ENCODE data around the gene MED12L.

The MED12L gene

DNA sequence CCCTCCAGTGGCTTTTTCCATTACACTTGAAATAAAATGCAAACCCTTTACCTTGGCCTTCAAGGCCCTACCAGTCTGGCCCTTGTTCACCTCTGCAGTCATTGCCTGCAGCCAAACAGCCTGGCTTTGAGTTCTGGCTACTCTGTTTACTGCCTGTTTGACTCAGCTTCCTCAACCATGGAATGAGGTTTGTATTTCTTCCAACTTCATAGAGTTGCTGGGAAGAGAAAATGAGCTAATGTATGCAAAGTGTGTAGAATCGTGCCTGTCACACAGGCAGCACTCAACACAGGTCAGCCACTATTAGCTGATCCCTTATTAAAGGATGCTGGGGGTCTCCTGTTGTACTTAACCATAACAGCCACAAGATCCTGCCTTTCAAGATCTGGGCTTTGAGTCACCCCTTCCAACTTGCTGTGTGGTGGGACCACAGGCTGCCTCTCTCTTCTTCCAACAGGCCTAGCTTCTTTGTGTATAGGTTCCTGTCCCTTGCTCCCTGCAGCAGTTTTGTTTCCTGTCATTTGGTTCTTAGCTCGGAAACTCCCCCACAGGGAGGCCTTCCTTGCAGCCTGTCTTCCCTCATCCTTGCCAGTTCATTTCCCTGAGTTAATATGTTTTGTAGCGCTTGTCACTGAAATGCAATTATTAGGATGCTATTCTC, 6.4 kb downstream of the MED12L start:
- no peak for DNase-seq

DNA sequence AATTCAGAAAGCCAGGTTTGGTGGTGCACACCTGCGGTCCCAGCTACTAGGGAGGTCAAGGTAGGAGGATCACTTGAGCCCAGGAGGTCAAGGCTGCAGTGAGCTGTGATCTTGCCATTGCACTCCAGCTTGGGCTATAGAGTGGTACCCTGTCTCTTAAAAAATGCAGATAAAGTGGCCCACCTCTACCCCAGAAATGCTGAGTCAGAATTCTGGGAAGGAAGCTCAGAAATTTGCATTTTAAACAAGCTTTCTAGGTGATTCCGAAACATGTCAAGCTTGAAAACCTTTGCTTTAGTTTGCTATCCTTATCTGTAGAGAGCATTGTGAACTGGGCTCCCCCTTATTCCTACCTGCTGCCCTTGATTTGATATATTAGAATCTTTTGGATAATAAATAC, 7.7 kb downstream of the MED12L start:
- no peak for DNase-seq

DNA sequence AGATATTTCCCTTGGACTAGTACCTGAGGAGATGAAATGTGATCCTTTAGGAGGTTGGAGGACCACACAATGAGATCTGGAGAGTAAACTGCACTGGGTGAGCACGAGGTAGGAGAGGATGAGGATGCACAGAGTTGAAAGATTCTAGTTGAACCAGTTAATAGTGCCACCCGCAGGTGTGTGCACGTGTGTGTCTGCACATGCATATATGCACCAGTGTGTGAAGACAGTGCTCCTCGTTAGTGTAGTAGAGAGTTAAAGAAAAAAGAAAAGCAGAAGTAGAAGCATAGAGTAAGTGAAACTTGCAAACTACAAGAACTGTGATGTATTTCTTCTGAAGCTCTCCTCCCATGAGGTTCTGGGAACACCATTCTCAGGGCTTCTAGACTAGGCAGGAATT, 8.4 kb downstream of the MED12L start:
- no peak for DNase-seq

DNA sequence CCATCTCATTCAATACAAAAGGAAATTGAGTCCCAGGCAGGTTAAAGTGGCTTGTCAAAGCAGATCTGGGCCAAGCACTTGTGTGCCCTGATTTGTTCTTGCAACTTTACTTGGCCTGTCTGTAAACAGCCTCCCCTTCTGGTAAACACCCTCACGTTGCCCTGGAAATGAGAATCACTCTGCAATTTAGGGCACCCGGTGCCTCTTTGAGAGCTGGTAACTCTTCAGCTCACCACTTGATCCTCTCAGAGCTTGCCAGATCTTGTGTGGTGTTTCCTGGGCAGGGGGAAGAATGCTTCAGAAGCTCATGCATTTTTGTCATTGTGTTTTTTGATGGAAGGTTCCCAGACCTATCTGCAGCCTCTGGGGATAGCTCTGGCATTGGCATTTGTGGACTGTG, 11.3 kb downstream of the MED12L start:
- no peak for DNase-seq

DNA sequence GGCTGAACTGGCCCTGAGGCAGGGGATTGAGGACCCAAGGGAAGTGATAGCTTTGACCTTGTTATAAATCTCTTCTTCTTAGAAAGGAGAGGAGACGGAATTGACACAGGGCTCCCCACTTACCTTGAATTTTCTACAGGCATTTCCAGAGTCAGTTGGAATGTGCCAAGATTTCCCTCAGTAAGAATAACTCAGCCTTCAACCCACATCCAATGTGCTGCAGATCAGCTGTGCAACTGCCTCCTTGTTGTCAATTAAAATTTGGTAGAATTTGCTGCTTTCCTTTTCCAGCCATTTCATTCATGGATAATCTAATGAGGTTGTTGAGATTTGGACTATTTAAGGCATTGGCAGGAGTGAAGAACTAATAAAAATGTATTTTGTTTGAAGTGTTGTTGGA, 14.6 kb downstream of the MED12L start:
- no peak for DNase-seq

DNA sequence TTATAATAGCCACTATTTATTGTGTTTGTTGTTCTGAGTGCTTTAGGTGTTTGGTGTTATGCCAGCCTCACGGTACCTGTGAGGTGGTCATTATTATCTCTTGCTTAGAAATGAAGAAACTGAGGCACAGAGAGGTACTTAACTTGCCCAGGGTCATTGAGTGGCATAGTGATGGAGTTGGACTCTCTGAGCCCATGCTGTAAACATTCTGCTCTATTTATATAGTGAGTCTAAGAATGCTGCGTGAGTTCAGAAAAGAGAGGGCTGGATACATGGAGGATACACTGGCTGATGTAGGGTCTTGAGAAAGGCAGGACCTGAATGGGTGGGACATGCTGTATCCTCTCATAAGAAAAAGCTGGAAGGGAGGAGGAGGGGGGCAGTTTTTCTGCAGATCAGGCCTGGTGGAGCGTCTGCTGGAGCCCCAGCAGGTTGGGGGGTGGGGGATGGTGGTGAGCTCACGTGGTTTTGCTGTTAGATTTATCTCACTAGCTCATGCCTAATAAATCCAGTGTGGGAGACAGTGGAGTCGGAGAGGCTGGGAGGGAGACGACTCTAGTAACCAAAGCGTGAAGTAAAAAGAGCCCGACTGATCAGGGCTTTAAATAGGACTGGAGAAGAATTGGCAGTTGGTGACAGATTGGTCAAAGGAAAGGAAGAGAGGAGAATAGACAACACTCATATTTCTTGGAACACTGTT, 16.0 kb downstream of the MED12L start:
- no peak for DNase-seq

DNA sequence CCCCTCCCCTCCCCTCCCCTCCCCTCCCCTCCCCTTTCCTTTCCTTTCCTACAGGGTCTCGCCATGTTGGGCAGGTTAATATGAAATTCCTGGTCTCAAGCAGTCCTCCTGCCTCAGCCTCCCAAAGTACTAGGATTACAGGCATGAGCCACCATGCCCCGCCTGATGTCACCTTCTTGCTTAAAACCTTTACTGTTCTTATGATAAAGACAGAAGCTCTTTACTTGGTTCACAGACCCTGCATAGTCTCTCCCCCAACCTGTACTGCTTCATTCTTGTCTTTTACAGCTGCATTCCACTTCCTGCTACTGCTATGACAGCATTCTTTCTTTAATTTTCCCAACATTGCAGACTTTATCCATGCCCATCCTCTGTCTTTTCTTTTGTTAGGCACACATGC, 20.8 kb downstream of the MED12L start:
- no peak for DNase-seq

DNA sequence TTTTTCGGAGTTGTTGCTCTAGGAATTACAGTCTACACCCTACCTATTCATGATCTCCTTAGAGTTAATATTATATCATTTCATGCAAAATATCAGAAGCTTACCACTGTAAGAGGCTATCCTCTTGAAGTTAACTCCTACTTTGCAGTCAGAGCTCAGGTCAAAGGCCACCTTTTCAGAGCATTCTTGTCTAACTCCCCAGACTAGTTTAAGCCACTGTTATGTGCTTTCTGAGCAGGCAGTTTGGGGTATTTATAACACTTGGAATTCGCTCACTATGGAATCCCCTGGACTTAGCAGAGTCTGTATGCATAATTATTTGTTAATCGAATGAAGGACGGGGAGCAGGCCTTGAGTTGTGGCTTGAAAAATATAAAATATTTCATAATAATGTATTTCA, 21.7 kb downstream of the MED12L start:
- no peak for DNase-seq

DNA sequence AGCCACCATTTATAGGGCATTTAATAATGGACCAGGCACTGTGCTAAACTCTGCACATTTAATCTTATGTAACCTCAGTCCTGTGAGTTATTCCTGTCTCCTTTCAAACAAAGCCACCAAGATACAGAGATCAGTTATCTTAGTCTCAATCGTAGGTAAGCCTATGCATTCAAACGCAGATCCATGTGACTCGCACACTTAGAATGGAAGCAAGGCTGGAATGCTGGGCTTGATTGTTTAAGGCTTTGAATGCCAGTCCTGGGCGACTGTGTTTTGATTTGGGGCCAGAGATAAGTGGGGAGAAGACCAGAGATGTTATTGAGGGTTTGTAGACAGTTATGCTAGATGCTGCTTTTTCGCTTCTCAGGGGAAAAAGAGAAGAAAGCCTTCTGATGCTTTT, 22.2 kb downstream of the MED12L start:
- no peak for DNase-seq

DNA sequence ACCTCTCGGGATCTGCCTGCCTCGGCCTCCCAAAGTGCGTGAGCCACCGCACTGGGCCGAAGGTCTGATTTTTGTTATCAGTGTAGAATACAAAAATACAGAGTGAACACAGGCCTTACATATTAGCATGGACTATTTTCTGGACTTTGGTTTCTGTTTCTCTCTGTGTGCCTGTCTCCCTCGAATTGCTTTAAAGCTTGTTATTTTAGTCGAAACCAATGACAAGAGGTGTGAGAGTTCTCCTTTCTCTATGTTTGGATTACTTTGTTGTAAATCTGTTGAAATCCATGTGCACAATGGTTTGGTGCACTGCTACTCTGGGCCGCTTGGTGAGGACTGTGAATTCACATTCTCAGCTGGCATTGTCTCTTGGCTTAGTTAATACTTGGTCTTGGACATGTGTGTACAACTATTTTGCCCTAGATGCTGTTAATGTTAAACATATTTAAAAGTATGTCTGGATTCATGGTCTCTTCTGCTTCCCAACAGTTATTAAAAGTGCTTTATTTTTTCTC, 23.9 kb downstream of the MED12L start:
- no peak for DNase-seq

DNA sequence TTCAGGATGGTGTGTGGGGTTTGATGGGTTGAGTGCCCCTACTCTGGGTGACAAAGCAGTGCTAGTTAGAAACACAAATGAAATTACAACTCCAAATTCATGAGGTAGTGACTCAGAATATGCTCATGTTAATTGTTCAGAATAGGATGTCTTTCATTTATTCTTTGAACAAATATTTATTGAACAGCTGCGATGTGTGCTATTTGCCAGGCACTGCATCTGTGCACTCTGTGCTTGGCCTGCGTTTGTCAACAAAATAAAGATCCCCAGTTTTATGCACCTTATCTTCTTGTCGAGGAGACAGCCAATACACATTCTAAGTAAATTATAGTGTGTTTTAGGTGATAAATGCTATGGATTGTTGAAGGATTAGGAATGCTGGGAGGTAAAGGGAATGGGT, 27.3 kb downstream of the MED12L start:
- no peak for DNase-seq

DNA sequence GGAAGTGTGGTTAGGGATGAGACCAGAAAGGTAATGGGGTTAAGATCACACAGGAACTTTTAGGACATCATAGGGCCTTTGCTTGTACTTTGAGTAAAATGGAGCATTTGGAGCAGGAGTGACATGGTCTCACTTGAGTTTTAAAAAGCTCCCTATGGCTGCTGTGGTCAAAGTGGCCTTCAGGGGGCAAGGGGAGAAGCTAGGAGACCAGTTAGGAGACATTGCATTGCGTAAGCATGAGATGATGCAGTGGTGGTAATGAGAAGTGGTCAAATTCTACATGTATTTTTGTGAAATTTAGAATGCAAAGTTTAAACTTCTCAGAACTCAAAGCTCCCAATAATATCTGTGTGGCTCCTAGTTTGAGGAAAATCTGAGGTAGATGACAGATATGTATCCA, 27.9 kb downstream of the MED12L start:
- DNase-seq = no peak

DNA sequence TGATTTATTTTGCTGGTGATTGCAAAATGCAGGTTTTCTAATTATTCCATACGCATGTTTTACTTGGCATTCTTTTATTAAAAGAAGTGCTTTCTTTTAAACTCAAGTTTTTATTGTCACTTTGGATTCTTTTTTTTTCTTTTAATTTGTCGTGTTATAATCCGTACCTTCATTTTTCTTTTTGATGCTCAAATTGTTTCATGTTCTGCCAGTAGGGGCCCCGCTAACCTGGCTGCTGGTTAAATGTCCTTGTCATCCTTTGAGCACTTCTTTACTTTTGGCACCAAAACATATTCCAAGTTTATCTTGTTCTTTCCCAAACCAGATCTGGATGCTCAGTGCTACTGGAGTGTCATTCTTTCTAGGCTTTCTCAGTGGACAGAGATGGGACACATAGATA, 31.6 kb downstream of the MED12L start:
- no peak for DNase-seq

DNA sequence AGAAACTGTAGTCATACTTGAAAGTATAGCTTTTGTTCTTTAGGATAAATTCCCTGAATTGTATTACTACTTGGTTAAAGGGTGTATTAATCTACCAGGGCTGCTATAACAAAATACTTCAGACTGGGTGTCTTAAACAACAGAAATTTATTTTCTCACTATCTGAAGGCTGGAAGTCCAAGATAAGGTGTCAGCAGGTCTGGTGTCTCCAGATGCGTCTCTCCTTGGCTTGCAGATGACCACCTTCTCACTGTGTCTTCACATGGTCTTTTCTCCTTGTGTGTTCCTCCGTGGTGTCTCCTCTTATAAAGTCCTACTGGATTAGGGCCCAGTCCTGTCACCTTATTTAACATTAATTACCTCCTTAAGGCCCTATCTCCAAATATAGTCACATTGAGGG, 33.7 kb downstream of the MED12L start:
- no peak for DNase-seq

DNA sequence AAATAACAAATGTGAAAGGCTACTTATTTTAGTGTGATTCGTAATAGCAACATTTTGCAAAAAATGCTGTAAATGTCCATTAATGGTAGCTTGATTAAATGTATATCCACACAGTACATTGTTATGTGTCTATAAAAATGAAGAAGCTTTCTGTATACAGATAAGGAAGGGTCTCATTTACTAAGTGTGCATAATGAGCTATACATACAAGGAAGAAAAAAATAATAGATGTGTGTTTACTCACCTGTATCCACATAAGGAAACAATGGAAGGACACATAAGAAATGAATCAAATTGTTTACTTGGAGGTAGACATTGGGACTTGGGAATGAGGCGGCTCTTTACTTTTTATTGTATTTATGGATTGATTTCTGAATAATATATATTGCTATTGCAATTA, 34.9 kb downstream of the MED12L start:
- no peak for DNase-seq

DNA sequence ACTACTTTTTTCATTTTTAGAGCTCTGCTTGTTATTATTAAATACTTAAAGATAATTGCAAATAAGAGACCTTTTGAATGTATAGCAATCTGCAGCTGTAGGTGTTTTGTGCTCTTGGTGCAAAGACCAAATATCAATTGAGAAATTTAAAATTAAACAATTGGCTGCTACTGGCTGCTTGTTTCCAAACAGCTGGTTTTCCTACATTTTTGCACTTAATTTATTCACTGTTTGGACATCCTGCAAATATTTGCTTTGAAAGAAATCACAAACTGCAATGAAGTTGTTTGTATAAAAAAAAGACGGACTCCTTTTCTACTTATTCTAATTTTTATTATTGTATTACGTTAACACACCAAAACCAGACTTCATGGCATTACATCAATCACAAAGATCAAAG, 35.6 kb downstream of the MED12L start:
- DNase-seq = no peak

DNA sequence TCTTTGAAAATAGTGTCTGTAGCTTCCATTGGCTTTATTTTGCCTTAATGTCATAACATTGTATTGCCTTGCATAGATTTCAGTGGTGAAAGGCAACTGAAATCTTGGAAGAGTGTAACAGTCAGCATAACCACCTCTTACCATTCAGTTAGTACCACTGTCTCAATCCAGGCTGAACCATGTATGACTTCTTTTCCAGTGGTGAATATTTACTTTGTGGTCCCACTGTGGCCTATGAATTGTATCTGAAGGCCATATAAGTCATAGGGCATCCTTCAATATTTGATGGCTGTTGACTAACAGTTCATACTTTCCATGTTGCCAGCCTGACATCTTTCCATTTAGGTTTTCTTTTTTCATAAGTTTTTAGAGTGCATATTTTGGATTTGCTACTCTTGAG, 38.4 kb downstream of the MED12L start:
- DNase-seq = no peak

DNA sequence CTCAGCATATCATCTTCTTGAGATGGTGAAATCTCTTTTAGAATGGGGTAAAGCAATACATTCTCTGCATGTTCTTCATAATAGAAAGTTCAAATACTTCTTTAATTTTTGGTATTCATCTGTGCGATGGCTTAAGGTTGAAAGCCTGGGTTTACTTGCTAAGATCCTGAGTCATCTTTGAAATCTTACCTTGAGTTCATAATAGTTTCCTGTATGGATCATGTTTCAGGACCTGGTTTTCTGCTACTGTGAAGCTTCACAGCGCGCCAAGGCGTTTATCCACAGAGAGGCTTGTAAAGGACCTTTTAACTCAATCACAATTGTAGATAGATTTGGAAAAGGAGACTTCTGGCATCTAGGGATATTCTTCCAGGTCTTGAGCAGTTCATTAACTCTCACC, 39.0 kb downstream of the MED12L start:
- no peak for DNase-seq

DNA sequence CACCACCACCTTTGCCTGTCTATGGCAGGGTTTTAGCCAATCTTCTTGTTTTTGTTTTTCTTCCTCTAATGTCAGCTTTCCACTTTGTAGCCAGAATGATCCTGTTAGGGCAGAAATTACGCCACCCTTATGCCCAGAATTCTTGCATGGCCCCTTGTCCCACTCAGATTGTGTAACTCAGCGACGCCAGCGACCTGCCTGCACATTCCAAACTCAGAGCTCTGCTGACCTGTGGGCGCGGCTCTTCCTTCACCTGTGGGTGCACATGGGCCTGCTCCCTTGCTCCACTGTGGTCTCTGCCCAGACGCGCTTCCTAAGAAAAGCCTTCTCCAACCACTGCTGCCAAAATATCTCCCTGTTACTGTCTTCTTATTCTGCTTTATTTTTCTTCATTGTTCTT, 45.0 kb downstream of the MED12L start:
- no peak for DNase-seq

DNA sequence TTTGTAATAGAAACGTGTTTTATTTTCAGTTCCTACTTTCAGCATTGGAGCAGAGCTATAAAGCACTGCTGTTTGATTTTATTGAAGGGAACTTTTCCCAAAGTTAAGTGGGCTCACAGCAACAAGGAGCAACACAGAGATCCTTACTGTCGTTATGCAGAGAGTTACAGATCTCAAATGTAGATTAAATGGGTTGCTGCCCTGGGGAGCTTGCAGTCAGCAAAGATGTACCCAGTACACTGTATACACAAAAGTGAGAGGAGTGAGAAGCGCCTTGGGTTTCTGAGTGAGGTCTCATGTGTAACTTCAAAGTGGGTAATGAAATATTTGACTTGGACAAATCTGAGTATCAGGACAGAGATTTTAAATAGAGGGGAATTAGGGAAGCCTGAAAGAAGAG, 47.7 kb downstream of the MED12L start:
- no peak for DNase-seq

DNA sequence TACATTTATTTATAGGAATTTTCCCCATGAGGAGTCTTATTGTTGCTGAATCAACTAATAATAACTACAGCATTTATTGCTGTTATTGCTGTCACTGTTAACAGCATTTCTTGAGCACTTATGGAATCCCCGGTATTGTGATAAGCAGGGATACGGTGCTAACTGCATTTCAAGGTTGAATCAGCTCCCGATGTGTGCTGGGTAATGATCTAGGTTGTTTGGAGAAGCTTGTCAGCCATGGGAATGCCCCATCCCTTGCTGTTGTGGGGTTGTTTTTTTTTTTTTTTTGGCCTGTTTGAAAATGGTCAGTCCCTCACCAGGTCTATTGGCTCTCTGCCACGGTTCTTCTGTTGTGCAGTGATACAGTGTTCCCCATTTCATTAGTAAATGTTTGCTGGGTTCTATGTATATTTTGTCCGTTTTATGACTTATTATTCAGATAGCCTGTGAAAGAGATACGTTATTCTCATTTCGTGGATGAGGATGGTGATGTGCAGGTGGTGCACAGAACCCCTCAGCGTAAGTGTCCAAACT, 48.5 kb downstream of the MED12L start:
- DNase-seq = peak; percentile 5

DNA sequence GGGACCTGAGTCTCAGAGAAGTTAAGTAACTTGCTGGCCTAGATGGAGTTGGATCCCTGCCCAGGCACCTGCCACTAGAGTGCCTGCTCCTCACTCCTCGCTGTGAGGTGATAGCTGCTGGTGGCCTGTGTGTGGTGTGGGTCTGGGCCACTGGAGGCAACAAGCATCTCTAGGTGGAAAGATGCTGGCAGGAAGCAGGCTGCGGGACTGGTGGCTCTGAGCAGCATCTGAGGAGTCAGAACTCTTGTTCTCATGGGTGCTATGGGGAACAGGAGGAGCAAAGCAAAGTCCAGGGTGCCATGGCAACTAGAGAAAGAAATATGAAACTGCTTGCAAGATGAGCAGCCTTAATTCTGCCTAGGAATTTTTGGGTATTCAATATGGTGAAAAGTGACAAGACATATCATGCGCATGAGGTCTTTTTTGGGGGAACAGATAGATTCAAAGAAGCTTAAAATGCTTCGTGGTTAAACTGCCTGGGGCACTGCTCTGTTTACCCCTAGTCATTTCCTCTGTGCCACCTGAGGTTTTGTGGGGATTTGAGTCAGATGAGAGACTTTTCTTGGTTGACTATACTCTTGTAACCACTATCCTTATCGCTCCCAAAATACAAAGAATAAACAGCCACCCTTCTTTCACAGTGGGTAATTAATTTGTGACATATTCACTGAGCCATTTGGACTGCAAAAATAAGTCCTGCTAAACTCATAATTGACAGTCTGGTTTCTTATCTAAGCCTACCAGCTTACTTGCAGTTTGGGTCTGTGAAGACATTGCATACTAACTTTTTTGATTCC, 50.3 kb downstream of the MED12L start:
- peak; percentile 79 for DNase-seq

DNA sequence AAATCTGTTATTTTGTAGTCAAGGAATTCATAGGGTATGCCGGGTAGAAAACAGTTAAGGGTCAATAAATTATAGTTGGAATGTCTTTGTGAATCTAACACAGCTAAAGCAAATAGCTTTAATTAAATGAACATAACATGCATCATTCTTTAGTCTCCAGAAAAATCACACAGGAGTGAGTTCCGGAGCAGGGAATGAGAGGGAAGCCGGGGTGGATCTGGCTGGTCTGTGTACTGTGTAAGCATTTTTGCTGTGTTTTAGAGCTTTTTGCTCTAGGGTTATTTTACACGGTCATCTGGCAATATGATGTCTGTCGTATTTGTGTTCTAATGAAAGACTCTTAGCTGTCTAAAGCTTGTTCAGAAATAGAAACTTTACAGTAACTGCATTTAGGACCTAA, 57.5 kb downstream of the MED12L start:
- no peak for DNase-seq

DNA sequence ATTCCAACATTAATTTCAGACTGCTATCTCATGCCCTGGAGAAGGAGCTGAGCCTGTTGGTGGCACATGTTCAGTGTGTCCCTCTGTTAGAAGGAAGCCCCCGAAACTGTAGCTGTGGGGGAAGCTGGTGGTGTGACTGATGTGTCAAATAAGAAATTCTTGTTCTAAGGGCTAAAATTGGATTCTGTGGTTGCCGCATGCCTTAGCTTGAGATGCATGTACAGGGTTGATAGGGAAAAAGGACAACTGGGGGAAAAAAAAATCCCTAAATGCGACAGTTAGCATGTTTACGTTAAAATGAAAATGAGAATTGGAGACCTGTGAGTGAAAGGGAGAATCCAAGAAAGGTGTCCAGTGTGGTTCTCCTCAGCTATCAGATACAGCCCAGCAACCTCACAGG, 58.6 kb downstream of the MED12L start:
- no peak for DNase-seq
